ENCODE measurements around the gene ZNF526.

Gene ZNF526

GRCh38 chr19:42276284-42276683 is 56.2 kb downstream of the ZNF526 start:
- no peaks in the 10 kb centered on the region for H3K27me3 ChIP-seq (ENCODE audit: insufficient read depth, poor library complexity, severe bottlenecking)
- TF ChIP-seq REST (IDR thresholded peaks at IDR 0.05; ENCODE audit: insufficient replicate concordance, low read depth) (no peak), GABPA (IDR thresholded peaks at IDR 0.05; ENCODE audit: low read depth) (no peak), POLR2AphosphoS5 (IDR thresholded peaks at IDR 0.05; ENCODE audit: low read depth) (no peak), SPI1 (IDR thresholded peaks at IDR 0.05; ENCODE audit: borderline replicate concordance, low read depth) (no peak), CTCF (IDR thresholded peaks at IDR 0.05; ENCODE audit: insufficient read depth, low read length) (no peak)
- DNase-seq (ENCODE audit: low read depth in 1 of 2, low spot score in 1 of 2) = no peak
- H3K27ac ChIP-seq (replicated peaks) = no peak overlapping the region
- H3K4me3 ChIP-seq (replicated peaks; ENCODE audit: insufficient read depth, low read length) = no peak overlapping the region

DNA sequence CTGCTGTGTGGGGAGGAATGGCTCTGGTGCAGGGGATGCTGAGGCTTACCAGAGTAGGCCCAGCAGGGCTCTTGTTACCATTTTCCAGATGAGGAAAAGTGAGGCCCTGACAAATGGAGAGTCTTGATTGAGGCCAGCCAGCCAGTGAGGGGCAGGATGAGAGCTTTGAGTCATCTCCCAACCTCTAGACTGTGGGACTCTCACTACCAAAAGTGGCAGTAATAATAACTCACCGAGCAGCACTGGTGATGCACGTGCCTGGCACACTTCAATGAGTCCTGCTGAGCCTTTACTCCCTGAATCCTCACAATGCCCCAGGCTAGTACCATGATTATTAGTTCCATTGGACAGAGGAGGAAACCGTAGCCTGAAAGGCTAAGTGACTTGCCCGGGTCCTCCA is 56.7 kb downstream of the ZNF526 start:
- no peak overlapping the region for H3K27ac ChIP-seq (replicated peaks)

More for the DNA sequence above, 56.7 kb downstream of the ZNF526 start:
- H3K4me3 ChIP-seq (replicated peaks; ENCODE audit: insufficient read depth, low read length) = no peak overlapping the region
- no peaks in the 10 kb centered on the region for H3K27me3 ChIP-seq (ENCODE audit: insufficient read depth, poor library complexity, severe bottlenecking)
- TF ChIP-seq CTCF (IDR thresholded peaks at IDR 0.05; ENCODE audit: insufficient read depth, low read length) = no peak
- TF ChIP-seq SPI1 (IDR thresholded peaks at IDR 0.05; ENCODE audit: borderline replicate concordance, low read depth) = no peak
- TF ChIP-seq REST (IDR thresholded peaks at IDR 0.05; ENCODE audit: insufficient replicate concordance, low read depth) = no peak
- no peak for TF ChIP-seq POLR2AphosphoS5 (IDR thresholded peaks at IDR 0.05; ENCODE audit: low read depth)
- TF ChIP-seq GABPA (IDR thresholded peaks at IDR 0.05; ENCODE audit: low read depth) = no peak
- DNase-seq (ENCODE audit: low read depth in 1 of 2, low spot score in 1 of 2) = no peak
